Measurements from ENCODE around the gene SLC19A3. TPM values are rescaled to one million over a fixed set of nuclear protein-coding genes. Genes with fewer than 3 reads are reported as not detected.

SLC19A3 gene
- 1 to 10 TPM in 1 of 4 donors, under 1 TPM in 3; 0.79 to 2.6 (median 0.86) TPM for total RNA-seq

GRCh38 chr2:227717687-227718567 is at the start of gene SLC19A3:
Gene SLC19A3 (minus strand): TSS chr2:227718028. CDS start chr2:227702318, 15,710 bp downstream.
- no peaks in the 10 kb centered on the region for H3K9me3 ChIP-seq
- 10 to 11% methylated on average over 18 to 20 of the region's 35 CpGs for WGBS, 2 donors
- peak within 1 kb of the TSS in 1 of 3 donors; percentile 13 for H3K27ac ChIP-seq
- peak within 1 kb of the TSS in 1 of 3 donors; percentile 14 for H3K4me3 ChIP-seq (replicated peaks in 1 of 3)
- H3K36me3 ChIP-seq: no peaks in the 10 kb centered on the region
- peaks cover 0 to 4% of the 10 kb centered on the region in 2 donors for H3K4me1 ChIP-seq
- H3K27me3 ChIP-seq: no peaks in the 10 kb centered on the region
- intact Hi-C loops (cut with DNase I): no loop called here
- DNase-seq: peak; percentile 76 to 79
- TF ChIP-seq POLR2A (IDR thresholded peaks at IDR 0.05): no peak
- TF ChIP-seq, protein P1, sequence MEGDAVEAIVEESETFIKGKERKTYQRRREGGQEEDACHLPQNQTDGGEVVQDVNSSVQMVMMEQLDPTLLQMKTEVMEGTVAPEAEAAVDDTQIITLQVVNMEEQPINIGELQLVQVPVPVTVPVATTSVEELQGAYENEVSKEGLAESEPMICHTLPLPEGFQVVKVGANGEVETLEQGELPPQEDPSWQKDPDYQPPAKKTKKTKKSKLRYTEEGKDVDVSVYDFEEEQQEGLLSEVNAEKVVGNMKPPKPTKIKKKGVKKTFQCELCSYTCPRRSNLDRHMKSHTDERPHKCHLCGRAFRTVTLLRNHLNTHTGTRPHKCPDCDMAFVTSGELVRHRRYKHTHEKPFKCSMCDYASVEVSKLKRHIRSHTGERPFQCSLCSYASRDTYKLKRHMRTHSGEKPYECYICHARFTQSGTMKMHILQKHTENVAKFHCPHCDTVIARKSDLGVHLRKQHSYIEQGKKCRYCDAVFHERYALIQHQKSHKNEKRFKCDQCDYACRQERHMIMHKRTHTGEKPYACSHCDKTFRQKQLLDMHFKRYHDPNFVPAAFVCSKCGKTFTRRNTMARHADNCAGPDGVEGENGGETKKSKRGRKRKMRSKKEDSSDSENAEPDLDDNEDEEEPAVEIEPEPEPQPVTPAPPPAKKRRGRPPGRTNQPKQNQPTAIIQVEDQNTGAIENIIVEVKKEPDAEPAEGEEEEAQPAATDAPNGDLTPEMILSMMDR (IDR thresholded peaks at IDR 0.05): no peak

- intact Hi-C loops (cut with DNase I): loop anchor here (5.0 to 10.0 kb wide), 2 partner anchors 109 to 352 kb away; no protein-coding TSS in a partner anchor
- no peak overlapping the region for H3K4me3 ChIP-seq (replicated peaks in 1 of 3)
- H3K4me1 ChIP-seq: peaks cover 0 to 3% of the 10 kb centered on the region in 2 donors
- no peak overlapping the region for H3K27ac ChIP-seq
- H3K36me3 ChIP-seq: no peaks in the 10 kb centered on the region
- H3K9me3 ChIP-seq: no peaks in the 10 kb centered on the region
- peak; percentile 78 to 82 for DNase-seq
- 24 to 27% methylated on average over 11 of the region's 11 CpGs for WGBS, 2 donors
- TF ChIP-seq, protein P1 (IDR thresholded peaks at IDR 0.05): peak; percentile 61 to 88 (median 78)
- TF ChIP-seq POLR2A (IDR thresholded peaks at IDR 0.05): no peak
- no peaks in the 10 kb centered on the region for H3K27me3 ChIP-seq
Measured at GRCh38 chr2:227766373-227766883, 48.6 kb upstream of the SLC19A3 start.

DNA sequence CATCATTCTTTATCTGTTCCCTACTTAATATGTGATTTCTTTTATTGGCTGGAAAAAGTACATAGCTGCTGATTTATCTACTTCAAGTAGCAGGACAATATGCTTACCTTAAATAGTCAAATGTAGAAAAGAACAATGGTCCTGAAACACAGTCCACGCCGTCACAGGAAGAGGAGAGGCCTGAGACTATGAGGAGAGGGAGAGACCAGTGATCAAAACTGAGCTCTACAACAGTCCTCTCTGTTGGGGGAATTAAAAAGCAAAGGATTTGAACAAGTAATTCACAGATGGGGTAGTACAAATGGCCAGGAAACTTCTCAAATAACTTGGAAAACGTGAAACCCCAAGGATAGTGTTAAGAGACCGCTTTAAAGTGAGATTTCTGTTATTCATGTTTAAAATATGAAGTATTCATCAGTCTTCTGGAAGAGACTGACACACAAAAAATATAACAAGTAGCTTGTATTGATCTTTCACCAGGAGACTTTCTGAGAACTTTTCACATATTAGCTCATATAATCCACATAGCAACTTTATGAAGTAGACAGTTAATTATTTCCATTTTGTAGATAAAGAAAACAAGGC is 48.1 kb upstream of the SLC19A3 start:
- peak overlapping the region in 1 of 3 donors; percentile 7 for H3K27ac ChIP-seq

DNA sequence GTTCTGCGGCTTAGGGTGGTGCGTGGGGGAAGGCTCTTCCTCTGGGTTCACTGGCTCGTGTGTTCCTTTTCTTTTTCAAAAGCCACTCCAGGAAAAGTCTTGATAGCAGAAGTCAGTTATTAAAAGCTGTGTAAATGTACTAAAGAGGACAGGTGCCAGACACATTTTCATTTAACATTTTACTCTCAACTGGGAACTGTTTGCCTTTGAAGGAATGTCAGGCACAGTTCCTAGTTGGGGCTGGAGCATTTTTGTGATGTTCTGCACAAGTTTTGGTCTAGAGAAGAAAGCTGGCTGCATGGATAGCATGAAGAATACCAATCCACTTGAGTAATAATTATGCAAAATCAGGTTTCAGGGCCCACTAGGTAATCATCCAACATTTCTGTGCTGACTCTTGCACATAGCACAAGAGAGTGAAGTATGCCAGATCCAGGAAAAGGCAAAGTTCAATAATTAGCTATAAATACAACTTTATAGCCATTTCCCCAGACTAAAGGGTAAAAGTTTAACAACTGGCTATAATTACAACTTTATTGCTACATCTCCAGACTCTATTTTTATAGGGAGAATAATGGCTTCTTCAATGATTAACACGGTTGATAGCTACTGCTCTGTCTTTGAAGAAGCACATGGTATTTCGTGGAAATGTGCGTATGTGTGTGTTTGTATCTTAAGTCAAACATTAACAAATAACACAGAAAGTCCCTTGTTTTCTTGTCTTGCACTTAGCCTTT is 44.1 kb upstream of the SLC19A3 start:
- peaks cover 0 to 3% of the 10 kb centered on the region in 2 donors for H3K4me1 ChIP-seq
- TF ChIP-seq, protein P1 (IDR thresholded peaks at IDR 0.05): no peak
- TF ChIP-seq POLR2A (IDR thresholded peaks at IDR 0.05): no peak
- 77 to 82% methylated on average over 6 of the region's 6 CpGs for WGBS, 2 donors
- no peaks in the 10 kb centered on the region for H3K36me3 ChIP-seq
- no peak for DNase-seq
- H3K4me3 ChIP-seq (replicated peaks in 1 of 3): no peak overlapping the region
- no peaks in the 10 kb centered on the region for H3K27me3 ChIP-seq
- intact Hi-C loops (cut with DNase I): loop anchor here (10.0 kb wide), 1 partner anchor 347 kb away; no protein-coding TSS in a partner anchor
- no peak overlapping the region for H3K27ac ChIP-seq
- H3K9me3 ChIP-seq: no peaks in the 10 kb centered on the region

More for the DNA sequence above, 48.1 kb upstream of the SLC19A3 start:
- H3K9me3 ChIP-seq: no peaks in the 10 kb centered on the region
- intact Hi-C loops (cut with DNase I): loop anchor here (5.0 to 10.0 kb wide), 2 partner anchors 109 to 351 kb away; no protein-coding TSS in a partner anchor
- no peak for DNase-seq
- H3K27me3 ChIP-seq: no peaks in the 10 kb centered on the region
- TF ChIP-seq, protein P1 (IDR thresholded peaks at IDR 0.05): no peak
- no peaks in the 10 kb centered on the region for H3K36me3 ChIP-seq
- WGBS, 2 donors: 54 to 56% methylated on average over 4 of the region's 4 CpGs
- H3K4me1 ChIP-seq: peaks cover 0 to 3% of the 10 kb centered on the region in 2 donors
- H3K4me3 ChIP-seq (replicated peaks in 1 of 3): no peak overlapping the region
